ES-I3 (cell line): Measurements from ENCODE around the gene WDR64.
"Not testable (repeated sequence)": the region's sequence is repeated elsewhere in the genome, so short reads cannot be mapped to it uniquely, and the experiment has no call there.

Experiments used
- H3K36me3 ChIP-seq: 2 replicates; pipeline ENCODE4 v1.6.1; 2013; ENCODE audit warnings: mild to moderate bottlenecking, low read length, control low read depth, moderate library complexity; ENCODE audit not compliant: insufficient read depth
- H3K4me1 ChIP-seq: 2 replicates; pipeline ENCODE4 v1.6.1; 2013; ENCODE audit warnings: mild to moderate bottlenecking, control low read depth, low read length; ENCODE audit not compliant: insufficient read depth
- H3K9ac ChIP-seq: 2 replicates; pipeline ENCODE4 v1.6.1; 2013; ENCODE audit warnings: low read depth, mild to moderate bottlenecking, low read length, moderate library complexity
- H3K9me3 ChIP-seq: 2 replicates; pipeline ENCODE4 v1.6.1; 2013; ENCODE audit warnings: mild to moderate bottlenecking, low read length, moderate library complexity; ENCODE audit not compliant: control insufficient read depth, insufficient read depth

WDR64 gene

GRCh38 chr1:241658081-241658793, 6.2 kb downstream of the WDR64 start:
- H3K9ac ChIP-seq: no peak overlapping the region
- H3K36me3 ChIP-seq: no peaks in the 10 kb centered on the region
- H3K4me1 ChIP-seq: no peaks in the 10 kb centered on the region

GRCh38 chr1:241659016-241659415, 6.9 kb downstream of the WDR64 start:
- not testable (repeated sequence) for H3K9ac ChIP-seq, H3K9me3 ChIP-seq, H3K36me3 ChIP-seq, H3K4me1 ChIP-seq

More at GRCh38 chr1:241658081-241658793, 6.2 kb downstream of the WDR64 start:
- no peaks in the 10 kb centered on the region for H3K9me3 ChIP-seq

- H3K9ac ChIP-seq: no peak overlapping the region
- H3K36me3 ChIP-seq: no peaks in the 10 kb centered on the region
- H3K4me1 ChIP-seq: no peaks in the 10 kb centered on the region
- no peaks in the 10 kb centered on the region for H3K9me3 ChIP-seq
Measured at GRCh38 chr1:241660424-241660972, 8.4 kb downstream of the WDR64 start.

- no peak overlapping the region for H3K9ac ChIP-seq
- no peaks in the 10 kb centered on the region for H3K9me3 ChIP-seq
- H3K36me3 ChIP-seq: no peaks in the 10 kb centered on the region
- no peaks in the 10 kb centered on the region for H3K4me1 ChIP-seq
Measured at GRCh38 chr1:241666419-241666818, 14.3 kb downstream of the WDR64 start.

GRCh38 chr1:241672301-241672700, 20.2 kb downstream of the WDR64 start:
- Histone ChIP-seq H3K36me3 (no peaks in the 10 kb centered on the region), H3K9me3 (no peaks in the 10 kb centered on the region), H3K4me1 (no peaks in the 10 kb centered on the region), H3K9ac (no peak overlapping the region)

- Histone ChIP-seq H3K9me3 (no peaks in the 10 kb centered on the region), H3K4me1 (no peaks in the 10 kb centered on the region), H3K9ac (no peak overlapping the region), H3K36me3 (no peaks in the 10 kb centered on the region)
Measured at GRCh38 chr1:241674805-241675384, 22.8 kb downstream of the WDR64 start.

GRCh38 chr1:241675983-241676382, 23.9 kb downstream of the WDR64 start:
- Histone ChIP-seq H3K36me3 (no peaks in the 10 kb centered on the region), H3K4me1 (no peaks in the 10 kb centered on the region), H3K9ac (no peak overlapping the region), H3K9me3 (no peaks in the 10 kb centered on the region)

- Histone ChIP-seq H3K36me3 (no peaks in the 10 kb centered on the region), H3K9ac (no peak overlapping the region), H3K9me3 (no peaks in the 10 kb centered on the region), H3K4me1 (no peaks in the 10 kb centered on the region)
Measured at GRCh38 chr1:241677201-241677600, 25.1 kb downstream of the WDR64 start.

- Histone ChIP-seq H3K9ac (no peak overlapping the region), H3K9me3 (no peaks in the 10 kb centered on the region), H3K36me3 (no peaks in the 10 kb centered on the region), H3K4me1 (no peaks in the 10 kb centered on the region)
Measured at GRCh38 chr1:241678536-241678935, 26.5 kb downstream of the WDR64 start.

- Histone ChIP-seq H3K9me3 (no peaks in the 10 kb centered on the region), H3K4me1 (no peaks in the 10 kb centered on the region), H3K9ac (no peak overlapping the region), H3K36me3 (no peaks in the 10 kb centered on the region)
Measured at GRCh38 chr1:241679404-241679803, 27.3 kb downstream of the WDR64 start.

GRCh38 chr1:241679961-241680360, 27.9 kb downstream of the WDR64 start:
- Histone ChIP-seq H3K9ac (no peak overlapping the region), H3K9me3 (no peaks in the 10 kb centered on the region), H3K36me3 (no peaks in the 10 kb centered on the region)

GRCh38 chr1:241681861-241682448, 29.9 kb downstream of the WDR64 start:
- H3K4me1 ChIP-seq, H3K9ac ChIP-seq, H3K36me3 ChIP-seq, H3K9me3 ChIP-seq: not testable (repeated sequence)

More at GRCh38 chr1:241679961-241680360, 27.9 kb downstream of the WDR64 start:
- no peaks in the 10 kb centered on the region for H3K4me1 ChIP-seq

GRCh38 chr1:241682921-241683320, 30.8 kb downstream of the WDR64 start:
- Histone ChIP-seq H3K9me3 (no peaks in the 10 kb centered on the region), H3K36me3 (no peaks in the 10 kb centered on the region), H3K9ac (no peak overlapping the region), H3K4me1 (no peaks in the 10 kb centered on the region)

GRCh38 chr1:241684108-241684507, 32.0 kb downstream of the WDR64 start:
- no peaks in the 10 kb centered on the region for H3K4me1 ChIP-seq
- no peak overlapping the region for H3K9ac ChIP-seq
- no peaks in the 10 kb centered on the region for H3K9me3 ChIP-seq
- no peaks in the 10 kb centered on the region for H3K36me3 ChIP-seq

GRCh38 chr1:241688940-241689368, 36.9 kb downstream of the WDR64 start:
- Histone ChIP-seq H3K4me1 (no peaks in the 10 kb centered on the region), H3K36me3 (no peaks in the 10 kb centered on the region), H3K9ac (no peak overlapping the region), H3K9me3 (no peaks in the 10 kb centered on the region)
